Astrocyte of the spinal cord (primary cell): Measurements from ENCODE around the gene EMILIN3.
A peak's percentile ranks its signal among the peaks of the same experiment; 100 is the strongest.
"Not testable (repeated sequence)": the region's sequence is repeated elsewhere in the genome, so short reads cannot be mapped to it uniquely, and the experiment has no call there.

ENCODE experiments used
- DNase-seq: peaks from one replicate; pipeline ENCODE4 v3.0.0; 2011; ENCODE audit warnings: low read depth, low spot score
- H3K4me3 ChIP-seq: 2 replicates; pipeline ENCODE4 v1.5.1; 2011; ENCODE audit warnings: low read depth, mild to moderate bottlenecking, low read length, moderate library complexity
- in situ Hi-C: cut with HindIII; loops from 2 replicates; pipeline ENCODE4 v1.10.0; 2017; ENCODE audit warnings: low sequenced_read_pairs
- TF ChIP-seq, protein P1 (sequence below): IDR thresholded peaks from 2 replicates; pipeline ENCODE4 v1.5.1; 2012; ENCODE audit warnings: low read depth, mild to moderate bottlenecking, low read length, inconsistent platforms

EMILIN3 gene

DNA sequence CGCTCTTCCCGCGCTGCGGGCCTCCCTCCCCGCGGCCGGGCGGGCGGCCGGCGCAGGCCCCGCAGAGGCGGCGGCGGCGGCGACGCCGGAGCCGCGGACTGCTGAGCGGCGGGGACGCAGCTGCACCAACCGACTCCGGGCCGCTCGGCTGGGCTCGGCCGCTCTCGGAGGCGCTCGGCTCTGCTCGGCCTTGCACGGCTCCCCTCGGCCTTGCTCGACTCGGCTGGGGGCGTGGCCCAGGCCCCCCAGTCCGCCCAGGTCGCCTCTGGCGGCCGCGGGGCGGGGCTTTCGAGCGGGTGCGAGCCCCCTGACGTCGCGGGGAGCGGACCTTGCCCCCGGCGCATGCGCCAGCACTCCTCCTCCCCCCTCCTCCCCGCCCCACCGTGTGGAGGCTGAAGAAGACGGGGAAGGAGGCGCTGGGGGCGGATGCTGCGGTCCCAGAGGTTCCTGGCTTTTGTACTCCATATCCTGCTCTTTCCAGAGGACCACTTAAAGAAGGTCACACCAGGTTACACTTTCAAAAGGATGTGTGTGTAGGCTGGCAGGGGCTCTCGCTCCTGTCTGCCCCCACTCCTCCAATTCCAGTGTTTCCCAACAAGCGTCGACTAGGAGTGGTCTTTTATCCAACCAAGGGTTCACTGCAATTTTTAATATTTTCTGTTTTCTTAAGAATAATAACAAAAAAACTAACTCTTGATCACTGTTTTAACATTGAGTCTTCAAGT is 48.9 kb downstream of the EMILIN3 start, which contains the start of gene ZHX3:
Gene ZHX3 (minus strand): TSS at position 186 of the 725 bp plus-strand sequence. CDS start 112,815 bp downstream, outside the sequence.
- peak within 1 kb of the TSS; percentile 84 for H3K4me3 ChIP-seq
- in situ Hi-C loops: no loop called here
- DNase-seq: peak; percentile 98
- TF ChIP-seq, protein P1, sequence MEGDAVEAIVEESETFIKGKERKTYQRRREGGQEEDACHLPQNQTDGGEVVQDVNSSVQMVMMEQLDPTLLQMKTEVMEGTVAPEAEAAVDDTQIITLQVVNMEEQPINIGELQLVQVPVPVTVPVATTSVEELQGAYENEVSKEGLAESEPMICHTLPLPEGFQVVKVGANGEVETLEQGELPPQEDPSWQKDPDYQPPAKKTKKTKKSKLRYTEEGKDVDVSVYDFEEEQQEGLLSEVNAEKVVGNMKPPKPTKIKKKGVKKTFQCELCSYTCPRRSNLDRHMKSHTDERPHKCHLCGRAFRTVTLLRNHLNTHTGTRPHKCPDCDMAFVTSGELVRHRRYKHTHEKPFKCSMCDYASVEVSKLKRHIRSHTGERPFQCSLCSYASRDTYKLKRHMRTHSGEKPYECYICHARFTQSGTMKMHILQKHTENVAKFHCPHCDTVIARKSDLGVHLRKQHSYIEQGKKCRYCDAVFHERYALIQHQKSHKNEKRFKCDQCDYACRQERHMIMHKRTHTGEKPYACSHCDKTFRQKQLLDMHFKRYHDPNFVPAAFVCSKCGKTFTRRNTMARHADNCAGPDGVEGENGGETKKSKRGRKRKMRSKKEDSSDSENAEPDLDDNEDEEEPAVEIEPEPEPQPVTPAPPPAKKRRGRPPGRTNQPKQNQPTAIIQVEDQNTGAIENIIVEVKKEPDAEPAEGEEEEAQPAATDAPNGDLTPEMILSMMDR: no peak

DNA sequence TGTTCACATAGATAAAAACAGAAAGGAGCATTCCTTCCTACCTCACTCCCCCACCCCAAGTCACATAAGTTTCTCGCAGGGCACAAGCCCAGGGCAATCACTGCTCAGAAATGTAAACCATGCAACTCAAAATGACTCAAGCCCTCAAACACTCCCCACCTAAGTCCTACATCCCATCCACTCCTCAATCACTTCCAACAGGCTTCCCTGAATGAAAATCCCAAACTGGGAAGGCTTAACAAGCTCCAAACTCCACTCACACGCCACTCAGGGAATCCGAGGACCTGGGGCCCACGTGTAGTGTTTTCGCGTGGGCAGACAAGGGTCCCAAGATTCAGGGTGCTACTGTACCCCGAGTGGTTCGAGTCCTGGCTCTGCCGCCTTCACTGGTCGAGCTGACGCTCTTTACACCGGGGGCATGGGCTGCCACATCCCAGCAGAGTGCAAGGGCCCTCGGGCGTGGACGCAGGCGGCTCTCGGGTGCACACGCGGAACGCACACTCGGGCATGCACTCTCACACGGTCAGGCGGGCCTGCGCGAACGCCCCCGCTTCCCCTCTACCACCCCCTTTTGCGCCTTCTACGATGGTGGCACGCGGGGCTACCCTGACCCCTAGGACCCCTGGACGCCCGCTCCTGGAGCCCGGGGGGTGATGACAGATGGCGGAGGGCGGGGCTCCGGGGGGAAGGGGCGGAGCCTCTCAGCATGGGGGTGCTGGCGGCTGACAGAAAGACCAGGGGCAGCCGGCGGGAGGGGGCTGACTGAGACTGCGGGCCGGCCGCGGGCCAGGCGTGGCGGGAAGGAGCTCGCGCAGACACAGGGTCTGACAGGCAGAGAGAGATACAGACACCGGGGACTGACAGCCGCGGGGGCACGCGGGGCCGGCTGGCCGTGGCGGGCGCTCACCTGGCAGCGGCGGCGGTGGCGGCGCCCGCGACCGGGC is 49.7 kb downstream of the EMILIN3 start:
- H3K4me3 ChIP-seq: peak overlapping the region; percentile 84
- TF ChIP-seq, protein P1: no peak
- in situ Hi-C loops: no loop called here
- DNase-seq: peak; percentile 85

DNA sequence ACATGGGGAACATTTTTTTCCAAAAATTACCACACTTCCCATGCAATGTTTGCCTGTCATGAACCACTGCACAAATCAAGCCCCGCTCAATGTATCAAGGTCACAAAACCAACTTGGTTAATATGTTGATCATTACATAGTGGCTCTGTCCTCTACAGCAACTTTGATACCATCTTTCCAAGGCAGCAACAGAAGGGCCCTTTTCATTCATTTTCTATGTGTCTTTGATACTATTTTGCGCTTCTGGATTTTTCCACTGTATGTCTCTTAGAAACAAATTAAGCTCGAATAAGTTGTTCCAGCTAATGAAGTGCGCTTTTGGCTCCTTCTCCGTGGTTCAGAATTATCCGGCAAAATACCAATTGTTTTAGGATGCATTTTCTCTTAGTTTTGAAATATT is 50.6 kb downstream of the EMILIN3 start:
- DNase-seq: no peak
- H3K4me3 ChIP-seq: peak overlapping the region; percentile 84
- in situ Hi-C loops: no loop called here
- TF ChIP-seq, protein P1: no peak

DNA sequence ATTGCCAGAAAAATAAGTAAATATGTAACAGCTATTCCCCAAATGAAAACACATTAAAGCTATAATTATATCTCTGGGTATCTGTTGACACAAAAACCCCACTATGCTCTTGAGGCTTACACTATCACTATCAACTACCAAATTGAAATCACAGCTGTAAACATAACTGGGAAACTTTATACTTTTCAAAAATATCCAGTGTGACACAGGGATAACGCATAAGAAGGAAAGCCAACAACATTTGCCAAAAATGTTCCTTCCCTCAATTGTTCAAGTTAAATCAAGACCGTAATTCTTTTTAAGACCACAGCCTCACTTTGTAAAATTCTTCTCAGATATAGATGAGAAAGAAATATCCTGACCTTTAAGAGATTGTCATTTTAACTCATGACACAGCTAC is 52.2 kb downstream of the EMILIN3 start:
- in situ Hi-C loops: no loop called here
- H3K4me3 ChIP-seq: no peak overlapping the region
- TF ChIP-seq, protein P1: no peak
- DNase-seq: no peak

DNA sequence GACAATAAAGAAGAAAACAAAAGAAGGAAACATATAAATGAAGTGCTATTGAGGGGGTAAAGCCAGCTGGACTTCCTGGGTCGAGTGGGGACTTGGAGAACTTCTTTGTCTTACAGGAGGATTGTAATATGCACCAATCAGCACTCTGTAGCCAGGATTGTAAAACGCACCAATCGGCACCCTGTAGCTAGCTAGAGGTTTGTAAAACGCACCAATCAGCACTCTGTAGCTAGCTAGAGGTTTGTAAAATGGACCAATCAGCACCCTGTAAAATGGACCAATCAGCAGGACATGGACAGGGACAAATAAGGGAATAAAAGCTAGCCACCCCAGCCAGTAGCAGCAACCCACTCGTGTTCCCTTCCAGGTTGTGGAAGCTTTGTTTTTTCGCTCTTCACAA is 54.6 kb downstream of the EMILIN3 start:
- DNase-seq, H3K4me3 ChIP-seq, in situ Hi-C loops: not testable (repeated sequence)
